Spleen (tissue), 11 donors: ENCODE data around the gene DRAP1. TPM values are rescaled to one million over a fixed set of nuclear protein-coding genes. Genes with fewer than 3 reads are reported as not detected.
A peak's percentile ranks its signal among the peaks of the same experiment; 100 is the strongest.

Experiments
- DNase-seq: peaks from one replicate; pipeline ENCODE4 v3.0.0-alpha.2; 2020
- H3K27ac ChIP-seq, 8 donors: fragments of 200-600 bp; sonication (generic) in 7 of 8; 1 replicate in 4 of 8; 2 replicates in 4 of 8; pipeline versions ENCODE4 v1.5.0 to v1.8.0; 2016 to 2021; ENCODE audit warnings: inconsistent platforms in 4 of 8, mild to moderate bottlenecking in 4 of 8, moderate library complexity in 1 of 8
- H3K27me3 ChIP-seq, 7 donors: fragments of 200-600 bp; sonication (generic) in 6 of 7; replicated peaks in 1 of 7; 1 replicate in 4 of 7; 2 replicates in 3 of 7; pipeline versions ENCODE4 v1.5.0 to v1.8.0; 2016 to 2021; ENCODE audit warnings: inconsistent platforms in 3 of 7, mild to moderate bottlenecking in 1 of 7
- H3K36me3 ChIP-seq, 6 donors: fragments of 200-600 bp; sonication (generic) in 5 of 6; 1 replicate in 4 of 6; 2 replicates in 2 of 6; pipeline versions ENCODE4 v1.5.0 to v1.8.0; 2016 to 2021; ENCODE audit warnings: inconsistent platforms in 2 of 6
- H3K4me1 ChIP-seq, 6 donors: fragments of 200-600 bp; sonication (generic) in 5 of 6; 1 replicate in 3 of 6; 2 replicates in 3 of 6; pipeline versions ENCODE4 v1.5.0 to v1.8.0; 2016 to 2021; ENCODE audit warnings: inconsistent platforms in 3 of 6
- H3K4me3 ChIP-seq, 8 donors: fragments of 200-600 bp; sonication (generic) in 7 of 8; 1 replicate in 4 of 8; 2 replicates in 4 of 8; pipeline versions ENCODE4 v1.5.0 to v1.8.0; 2016 to 2021; ENCODE audit warnings: inconsistent platforms in 4 of 8, mild to moderate bottlenecking in 4 of 8, moderate library complexity in 2 of 8
- H3K9me3 ChIP-seq, 8 donors: fragments of 200-600 bp; sonication (generic) in 7 of 8; 1 replicate in 4 of 8; 2 replicates in 4 of 8; pipeline versions ENCODE4 v1.5.0 to v1.8.0; 2016 to 2021; ENCODE audit warnings: inconsistent platforms in 4 of 8
- CTCF ChIP-seq, 11 experiments: fragments of 200-600 bp in 7 of 11; fragments of 450-650 bp in 4 of 11; sonication (generic) in 4 of 11; IDR thresholded peaks in 8 of 11; conservative IDR thresholded peaks in 3 of 11; 1 replicate in 7 of 11; 2 replicates in 4 of 11; pipeline versions ENCODE4 v1.4.0 to v1.8.0; 2016 to 2021; ENCODE audit warnings: antibody characterized with exemption in 11 of 11, inconsistent platforms in 4 of 11, mild to moderate bottlenecking in 1 of 11
- POLR2A ChIP-seq, 3 donors: fragments of 450-650 bp; IDR thresholded peaks; one replicate each; pipeline ENCODE4 v1.5.1; 2017; ENCODE audit warnings: antibody characterized with exemption in 3 of 3, mild to moderate bottlenecking in 1 of 3
- POLR2AphosphoS5 ChIP-seq, 3 donors: sonication (generic); formaldehyde crosslinking; IDR thresholded peaks; one replicate each; pipeline ENCODE4 v1.5.1; 2017; ENCODE audit warnings: antibody characterized with exemption in 3 of 3
- WGBS, 5 donors: extraction: QIAGEN DNeasy Blood & Tissue Kit in 3 of 5; methylation state at CpG; one replicate each; pipeline versions ENCODE4 v1.1.5 to v1.1.7; 2013 to 2018; 5-methylcytosine and 5-hydroxymethylcytosine counted together
- intact Hi-C: fragments of 100-400 bp; cut with DNase I; formaldehyde crosslinking; loops from one replicate; pipeline ENCODE4 v1.15.0; 2023; ENCODE audit warnings: low total_unique reads
- polyA plus RNA-seq, 3 donors: library from polyadenylated mRNA; stranded (reverse); fragments of 200-250 nt; gene quantifications; one replicate each; pipeline ENCODE4 v1.2.1, GENCODE V29; 2013
- total RNA-seq, 7 donors: library from RNA; depleted of rRNA in 3 of 7; stranded (reverse); fragments of >200 nt in 3 of 7; fragmentation: NEBNext Ultra II Directional in 4 of 7; extraction: Animal tissue kit (Norgen Biotek cat#: 25700) in 4 of 7; gene quantifications; one replicate each; pipeline versions ENCODE4 v1.1.0 to v1.2.1, GENCODE V29; 2016 to 2021
- donor health status: healthy with polysubstance abuse.
- donor health status: DM: no; HTN: no; CAD: no; lungs with moderate emphysema.
- donor health status: DM: no; HTN: no; CAD: no.
- donor health status: Bipolar disorder and iron deficiency.
- donor health status: healthy.
- donor health status: DM: no; HTN: no; CAD: no.
- donor health status: DM: yes; HTN: yes; CAD: no.

Gene DRAP1
- total and polyA plus RNA-seq, 10 donors = 58.3 to 123 (median 71.5) TPM

GRCh38 chr11:65898656-65899355 lies 20.4 kb upstream of the DRAP1 start:
- H3K9me3 ChIP-seq = no peaks in the 10 kb centered on the region
- H3K4me1 ChIP-seq = peaks cover 17 to 51% (median 35%) of the 10 kb centered on the region in 6 donors
- TF ChIP-seq CTCF (IDR thresholded peaks at IDR 0.05 in 8 of 11, conservative IDR thresholded peaks at IDR 0.05 in 3 of 11) = no peak
- H3K27me3 ChIP-seq = peaks cover 0 to 30% (median 13%) of the 10 kb centered on the region in 7 donors
- peak overlapping the region in 7 of 8 donors; percentile 45 to 70 (median 56) for H3K4me3 ChIP-seq
- no peaks in the 10 kb centered on the region for H3K36me3 ChIP-seq
- H3K27ac ChIP-seq = peak overlapping the region in 4 of 8 donors; percentile 67 to 83 (median 67)
- WGBS, 5 donors = 26 to 44% (median 28%) methylated on average over 17 to 28 of the region's 28 CpGs
- DNase-seq = no peak
- intact Hi-C loops = no loop called here

GRCh38 chr11:65899356-65900124 lies 19.7 kb upstream of the DRAP1 start:
- DNase-seq = peak; percentile 92
- Histone ChIP-seq H3K9me3 (no peaks in the 10 kb centered on the region), H3K4me3 (peak overlapping the region; percentile 38 to 70 (median 56)), H3K27ac (peak overlapping the region in 6 of 8 donors; percentile 39 to 83 (median 67)), H3K36me3 (no peaks in the 10 kb centered on the region), H3K4me1 (peaks cover 11 to 43% (median 27%) of the 10 kb centered on the region in 6 donors), H3K27me3 (peaks cover 0 to 30% (median 13%) of the 10 kb centered on the region in 7 donors)
- intact Hi-C loops = no loop called here
- TF ChIP-seq POLR2AphosphoS5 (IDR thresholded peaks at IDR 0.05) = peak; percentile 51 to 85 (median 57)
- TF ChIP-seq POLR2A (IDR thresholded peaks at IDR 0.05) = no peak
- no peak for TF ChIP-seq CTCF (IDR thresholded peaks at IDR 0.05 in 8 of 11, conservative IDR thresholded peaks at IDR 0.05 in 3 of 11)
- 3 to 7% (median 4%) methylated on average over 37 to 78 of the region's 78 CpGs for WGBS, 5 donors

GRCh38 chr11:65900125-65900898 lies 18.9 kb upstream of the DRAP1 start, which contains the start of gene FOSL1:
Gene FOSL1 (minus strand): TSS chr11:65900388. CDS start chr11:65900339, 49 bp downstream.
- peak; percentile 96 for DNase-seq
- intact Hi-C loops = no loop called here
- Histone ChIP-seq H3K27me3 (peaks cover 0 to 30% (median 13%) of the 10 kb centered on the region in 7 donors), H3K36me3 (no peaks in the 10 kb centered on the region), H3K9me3 (no peaks in the 10 kb centered on the region), H3K27ac (peak within 1 kb of the TSS in 6 of 8 donors; percentile 39 to 83 (median 67)), H3K4me3 (peak within 1 kb of the TSS; percentile 38 to 70 (median 56)), H3K4me1 (peaks cover 10 to 39% (median 25%) of the 10 kb centered on the region in 6 donors)
- WGBS, 5 donors = 2 to 3% (median 3%) methylated on average over 41 to 80 of the region's 80 CpGs
- TF ChIP-seq POLR2AphosphoS5 (IDR thresholded peaks at IDR 0.05) = peak; percentile 62 to 86 (median 74)
- no peak for TF ChIP-seq CTCF (IDR thresholded peaks at IDR 0.05 in 8 of 11, conservative IDR thresholded peaks at IDR 0.05 in 3 of 11)
